ENCODE measurements around the gene L3HYPDH. TPM values are rescaled to one million over a fixed set of nuclear protein-coding genes. Genes with fewer than 3 reads are reported as not detected.
A peak's percentile ranks its signal among the peaks of the same experiment; 100 is the strongest.
"Not testable (repeated sequence)": the region's sequence is repeated elsewhere in the genome, so short reads cannot be mapped to it uniquely, and the experiment has no call there.

The L3HYPDH gene
- total RNA-seq, 1 experiment from 2014 or later, result 32.5 TPM

GRCh38 chr14:59455411-59455810 lies 28.8 kb downstream of the L3HYPDH start:
- intact Hi-C loops (cut with micrococcal nuclease), result no loop called here
- BruUV-seq (replicated peaks), result no TSS peak
- TF ChIP-seq, protein P1, sequence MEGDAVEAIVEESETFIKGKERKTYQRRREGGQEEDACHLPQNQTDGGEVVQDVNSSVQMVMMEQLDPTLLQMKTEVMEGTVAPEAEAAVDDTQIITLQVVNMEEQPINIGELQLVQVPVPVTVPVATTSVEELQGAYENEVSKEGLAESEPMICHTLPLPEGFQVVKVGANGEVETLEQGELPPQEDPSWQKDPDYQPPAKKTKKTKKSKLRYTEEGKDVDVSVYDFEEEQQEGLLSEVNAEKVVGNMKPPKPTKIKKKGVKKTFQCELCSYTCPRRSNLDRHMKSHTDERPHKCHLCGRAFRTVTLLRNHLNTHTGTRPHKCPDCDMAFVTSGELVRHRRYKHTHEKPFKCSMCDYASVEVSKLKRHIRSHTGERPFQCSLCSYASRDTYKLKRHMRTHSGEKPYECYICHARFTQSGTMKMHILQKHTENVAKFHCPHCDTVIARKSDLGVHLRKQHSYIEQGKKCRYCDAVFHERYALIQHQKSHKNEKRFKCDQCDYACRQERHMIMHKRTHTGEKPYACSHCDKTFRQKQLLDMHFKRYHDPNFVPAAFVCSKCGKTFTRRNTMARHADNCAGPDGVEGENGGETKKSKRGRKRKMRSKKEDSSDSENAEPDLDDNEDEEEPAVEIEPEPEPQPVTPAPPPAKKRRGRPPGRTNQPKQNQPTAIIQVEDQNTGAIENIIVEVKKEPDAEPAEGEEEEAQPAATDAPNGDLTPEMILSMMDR (IDR thresholded peaks at IDR 0.05; ENCODE audit: unreplicated experiment), result no peak
- Mint-ChIP-seq H3K9me3 (ENCODE audit: unreplicated experiment) (peaks cover 7% of the 10 kb centered on the region), H3K4me3 (ENCODE audit: unreplicated experiment) (no peak overlapping the region), H3K36me3 (ENCODE audit: insufficient read depth, unreplicated experiment) (peaks cover 75% of the 10 kb centered on the region), H3K27ac (ENCODE audit: low read depth, unreplicated experiment) (no peak overlapping the region), H3K4me1 (ENCODE audit: insufficient read depth, unreplicated experiment) (no peaks in the 10 kb centered on the region), H3K27me3 (ENCODE audit: insufficient read depth, unreplicated experiment) (no peaks in the 10 kb centered on the region)
- DNase-seq (ENCODE audit: unreplicated experiment), result no peak
- POLR2A ChIA-PET, result no interaction called here
- CTCF ChIA-PET, result interaction anchor here (0.6 to 1.4 kb wide), 2 partner anchors 29 to 329 kb away, joined by 3 to 4 read pairs; partner anchors contain the start of genes JKAMP and L3HYPDH

DNA sequence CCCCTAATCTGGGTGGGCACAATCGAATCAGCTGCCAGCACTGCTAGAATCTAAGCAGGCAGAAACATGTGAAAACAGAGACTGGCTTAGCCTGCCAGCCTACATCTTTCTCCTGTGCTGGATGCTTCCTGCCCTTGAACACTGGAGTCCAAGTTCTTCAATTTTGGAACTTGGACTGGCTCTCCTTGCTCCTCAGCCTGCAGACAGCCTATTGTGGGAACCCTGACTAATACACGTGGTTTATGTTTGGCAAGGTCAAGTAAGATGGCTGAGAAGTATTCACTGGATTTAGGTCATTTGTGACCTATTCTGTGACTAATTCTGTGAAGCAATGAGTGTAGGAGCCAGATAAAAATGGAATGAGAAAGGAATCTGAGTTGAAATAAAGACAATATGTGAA lies 30.1 kb downstream of the L3HYPDH start:
- Mint-ChIP-seq H3K27ac (ENCODE audit: low read depth, unreplicated experiment) (no peak overlapping the region), H3K4me3 (ENCODE audit: unreplicated experiment) (no peak overlapping the region), H3K27me3 (ENCODE audit: insufficient read depth, unreplicated experiment) (no peaks in the 10 kb centered on the region), H3K4me1 (ENCODE audit: insufficient read depth, unreplicated experiment) (no peaks in the 10 kb centered on the region), H3K9me3 (ENCODE audit: unreplicated experiment) (peaks cover 7% of the 10 kb centered on the region), H3K36me3 (ENCODE audit: insufficient read depth, unreplicated experiment) (peaks cover 64% of the 10 kb centered on the region)
- BruUV-seq (replicated peaks), result no TSS peak
- DNase-seq (ENCODE audit: unreplicated experiment), result peak; percentile 64
- intact Hi-C loops (cut with micrococcal nuclease), result no loop called here
- TF ChIP-seq, protein P1 (IDR thresholded peaks at IDR 0.05; ENCODE audit: unreplicated experiment), result no peak
- ChIA-PET POLR2A (no interaction called here), CTCF (interaction anchor here (1.4 kb wide), 1 partner anchor 328 kb away, joined by 4 read pairs; no protein-coding TSS in a partner anchor)

- TF ChIP-seq, protein P1 (IDR thresholded peaks at IDR 0.05; ENCODE audit: unreplicated experiment), result no peak
- H3K4me3 Mint-ChIP-seq (ENCODE audit: unreplicated experiment), result no peak overlapping the region
- ChIA-PET POLR2A (no interaction called here), CTCF (interaction anchor here (0.6 to 1.3 kb wide), 2 partner anchors 325 to 1345 kb away, joined by 3 to 5 read pairs; no protein-coding TSS in a partner anchor)
- no peak for DNase-seq (ENCODE audit: unreplicated experiment)
- H3K9me3 Mint-ChIP-seq (ENCODE audit: unreplicated experiment), result no peaks in the 10 kb centered on the region
- H3K36me3 Mint-ChIP-seq (ENCODE audit: insufficient read depth, unreplicated experiment), result peaks cover 44% of the 10 kb centered on the region
- no peaks in the 10 kb centered on the region for H3K27me3 Mint-ChIP-seq (ENCODE audit: insufficient read depth, unreplicated experiment)
- no peaks in the 10 kb centered on the region for H3K4me1 Mint-ChIP-seq (ENCODE audit: insufficient read depth, unreplicated experiment)
- BruUV-seq (replicated peaks), result no TSS peak
- no peak overlapping the region for H3K27ac Mint-ChIP-seq (ENCODE audit: low read depth, unreplicated experiment)
- intact Hi-C loops (cut with micrococcal nuclease), result no loop called here
Measured at GRCh38 chr14:59451849-59452248, 32.4 kb downstream of the L3HYPDH start.

DNA sequence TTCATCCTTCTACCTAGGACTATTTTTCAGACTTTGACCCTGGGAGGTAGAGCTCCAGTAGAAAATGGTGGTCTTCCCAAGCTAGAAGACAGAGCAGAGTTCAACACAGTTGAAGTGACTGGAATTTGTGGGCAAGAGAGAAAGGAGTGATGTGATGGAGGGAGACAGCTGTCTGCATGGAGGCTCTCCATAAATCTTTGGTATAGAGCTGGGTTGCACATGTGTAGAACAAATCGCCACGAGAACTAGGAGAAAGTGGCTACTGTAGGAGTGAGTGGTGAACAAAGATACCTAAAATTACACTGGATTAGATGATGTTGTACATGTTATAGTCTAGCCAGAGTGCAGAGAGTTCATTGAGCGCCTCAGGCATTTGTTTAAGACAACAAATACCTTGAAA lies 33.5 kb downstream of the L3HYPDH start:
- H3K27ac Mint-ChIP-seq (ENCODE audit: low read depth, unreplicated experiment), result no peak overlapping the region
- no peaks in the 10 kb centered on the region for H3K27me3 Mint-ChIP-seq (ENCODE audit: insufficient read depth, unreplicated experiment)
- no TSS peak for BruUV-seq (replicated peaks)
- ChIA-PET CTCF (interaction anchor here (1.0 to 1.6 kb wide), 4 partner anchors 10 to 326 kb away, joined by 3 to 7 read pairs (median 4); no protein-coding TSS in a partner anchor), POLR2A (interaction anchor here (0.6 to 1.0 kb wide), 2 partner anchors 69 to 87 kb away, joined by 3 read pairs; no protein-coding TSS in a partner anchor)
- no peak for DNase-seq (ENCODE audit: unreplicated experiment)
- no peak overlapping the region for H3K4me3 Mint-ChIP-seq (ENCODE audit: unreplicated experiment)
- TF ChIP-seq, protein P1 (IDR thresholded peaks at IDR 0.05; ENCODE audit: unreplicated experiment), result no peak
- peaks cover 37% of the 10 kb centered on the region for H3K36me3 Mint-ChIP-seq (ENCODE audit: insufficient read depth, unreplicated experiment)
- intact Hi-C loops (cut with micrococcal nuclease), result no loop called here
- no peaks in the 10 kb centered on the region for H3K9me3 Mint-ChIP-seq (ENCODE audit: unreplicated experiment)
- H3K4me1 Mint-ChIP-seq (ENCODE audit: insufficient read depth, unreplicated experiment), result no peaks in the 10 kb centered on the region

GRCh38 chr14:59448673-59449072 lies 35.5 kb downstream of the L3HYPDH start:
- H3K27me3 Mint-ChIP-seq (ENCODE audit: insufficient read depth, unreplicated experiment); POLR2A ChIA-PET; H3K4me1 Mint-ChIP-seq (ENCODE audit: insufficient read depth, unreplicated experiment); DNase-seq (ENCODE audit: unreplicated experiment); H3K9me3 Mint-ChIP-seq (ENCODE audit: unreplicated experiment); BruUV-seq (replicated peaks); H3K27ac Mint-ChIP-seq (ENCODE audit: low read depth, unreplicated experiment); CTCF ChIA-PET; H3K4me3 Mint-ChIP-seq (ENCODE audit: unreplicated experiment): not testable (repeated sequence)
- peaks cover 20% of the 10 kb centered on the region for H3K36me3 Mint-ChIP-seq (ENCODE audit: insufficient read depth, unreplicated experiment)
- intact Hi-C loops (cut with micrococcal nuclease), result loop anchor here (10.0 kb wide), 1 partner anchor 954 kb away; no protein-coding TSS in a partner anchor

All from MCF 10A (cell line).